ENCODE measurements around the gene RPN2.

GRCh38 chr20:37261714-37262113 is 82.6 kb downstream of the RPN2 start, which contains the start of gene GHRH:
- no peak for TF ChIP-seq CTCF (conservative IDR thresholded peaks at IDR 0.05)
- no peak for TF ChIP-seq EZH2 (IDR thresholded peaks at IDR 0.05; ENCODE audit: low read depth)
